ENCODE results near the gene CACNA1I. TPM values are rescaled to one million over a fixed set of nuclear protein-coding genes. Genes with fewer than 3 reads are reported as not detected.
"Not testable (repeated sequence)": the region's sequence is repeated elsewhere in the genome, so short reads cannot be mapped to it uniquely, and the experiment has no call there.

The CACNA1I gene
- total and polyA plus RNA-seq, 2 of the 8 experiments (the other 6 are each of a cell fraction or from before 2014, with no cell fraction given): 0.77 to 1.2 TPM

GRCh38 chr22:39521106-39521885 is 49.3 kb upstream of the CACNA1I start:
- not testable (repeated sequence) for H3K14ac ChIP-seq (ENCODE audit: insufficient read length); H2AK5ac ChIP-seq (ENCODE audit: low read depth, low read length); H3K4ac ChIP-seq (replicated peaks; ENCODE audit: insufficient read length, low read depth, low read length); FAIRE-seq; H3K27me3 ChIP-seq (replicated peaks in 1 of 4; ENCODE audit: control insufficient read depth in 3 of 4, extremely low read depth in 1 of 4, insufficient read depth in 3 of 4, low read length in 3 of 4); H4K8ac ChIP-seq (ENCODE audit: extremely low read depth, insufficient read depth, low read length); DNase-seq (ENCODE audit: low read depth in 1 of 2, low spot score in 2 of 2); H2BK120ac ChIP-seq (replicated peaks; ENCODE audit: low read depth, low read length); H4K5ac ChIP-seq (ENCODE audit: insufficient read length, low read depth, low read length); H2BK12ac ChIP-seq (ENCODE audit: low read depth, low read length); H4K91ac ChIP-seq (replicated peaks; ENCODE audit: insufficient read length, low read length); H2BK20ac ChIP-seq (ENCODE audit: low read length); H3K79me1 ChIP-seq (ENCODE audit: low read depth, low read length); H2AFZ ChIP-seq (ENCODE audit: low read length); H3K23ac ChIP-seq (ENCODE audit: insufficient read length); H2BK15ac ChIP-seq (ENCODE audit: low read length); H3K18ac ChIP-seq (ENCODE audit: extremely low read depth, low read length); H3K9me3 ChIP-seq (ENCODE audit: insufficient read depth in 2 of 2, low read depth in 1 of 2, low read length in 1 of 2)
- POLR2A ChIA-PET (ENCODE audit: partially characterized antibody): interaction anchor here (0.6 to 6.6 kb wide), 22 partner anchors 9 to 524 kb away, joined by 3 to 83 read pairs (median 7); partner anchors contain the start of genes MIEF1, RPL3 and RPS19BP1
- Histone ChIP-seq H3K4me3 (ENCODE audit: extremely low read depth in 1 of 4, insufficient read depth in 2 of 4, low read depth in 3 of 4, low read length in 4 of 4) (peak overlapping the region; percentile 93 to 99 (median 95)), H4K20me1 (replicated peaks in 1 of 2; ENCODE audit: control insufficient read depth in 1 of 2, insufficient read depth in 2 of 2, low read length in 2 of 2) (peaks cover 33 to 35% of the 10 kb centered on the region in 2 experiments), H3K23me2 (ENCODE audit: low read depth, low read length) (peaks cover 12% of the 10 kb centered on the region), H3K4me1 (replicated peaks in 1 of 4; ENCODE audit: control insufficient read depth in 3 of 4, insufficient read depth in 4 of 4, low read length in 3 of 4) (peaks cover 0 to 12% (median 5%) of the 10 kb centered on the region in 4 experiments; a peak in 4 of 7 replicates), H2BK5ac (ENCODE audit: low read depth, low read length) (peak overlapping the region; percentile 100), H3K56ac (replicated peaks; ENCODE audit: insufficient read length, low read depth, low read length) (peak overlapping the region; percentile 27), H3K9ac (replicated peaks in 1 of 4; ENCODE audit: extremely low read depth in 1 of 4, low read depth in 3 of 4, low read length in 3 of 4) (peak overlapping the region; percentile 61 to 99 (median 98)), H3K27ac (ENCODE audit: low read depth, low read length) (peak overlapping the region; percentile 99; the same call in 1 of the 2 replicates), H3K4me2 (ENCODE audit: insufficient read depth in 1 of 2, low read depth in 2 of 2, low read length in 2 of 2) (peak overlapping the region; percentile 87 to 88), H3K36me3 (ENCODE audit: control insufficient read depth in 2 of 4, insufficient read depth in 4 of 4, low read length in 3 of 4) (peaks cover 22 to 41% (median 35%) of the 10 kb centered on the region in 4 experiments), H3K79me2 (ENCODE audit: control insufficient read depth in 1 of 2, insufficient read depth in 2 of 2, low read length in 2 of 2) (peaks cover 5 to 29% of the 10 kb centered on the region in 2 experiments; a peak in 3 of 4 replicates)
- 14% methylated on average over 22 of the region's 28 CpGs; no CpG with 5 or more reads in 1 of the 2 experiments for WGBS, 2 experiments (ENCODE audit: extremely low coverage in 1 of 2, insufficient coverage in 1 of 2, insufficient read length in 1 of 2, insufficient replicate concordance in 2 of 2, low coverage in 1 of 2, low lambda C conversion rate in 2 of 2, missing lambda C conversion rate in 1 of 2)
- CTCF ChIA-PET (ENCODE audit: partially characterized antibody): interaction anchor here (1.0 to 21.9 kb wide), 2 partner anchors 8 to 25 kb away, joined by 3 to 361 read pairs; partner anchors contain the start of gene MIEF1
- peak; percentile 55; the same call in 1 of the 2 replicates for TF ChIP-seq POLR2AphosphoS5 (IDR thresholded peaks at IDR 0.05; ENCODE audit: low read depth, low read length)
- TF ChIP-seq KDM4A (IDR thresholded peaks at IDR 0.05; ENCODE audit: low read depth, low read length, severe bottlenecking): peak; percentile 29
